Small intestine (tissue), 7 donors: ENCODE data around the gene SIPA1L3. TPM values are rescaled to one million over a fixed set of nuclear protein-coding genes. Genes with fewer than 3 reads are reported as not detected.

Experiments used
- DNase-seq, 2 donors: peaks; one replicate each; pipeline versions ENCODE4 v3.0.0 to v3.0.0-alpha.2; 2013
- FAIRE-seq: peaks from 2 replicates; lab custom pipeline; 2012; peaks lifted over from hg19 to GRCh38; lab: Jason Lieb, UNC
- H3K27ac ChIP-seq, 3 donors: one replicate each; pipeline ENCODE4 v1.5.1; 2013; ENCODE audit warnings: low read length in 2 of 3, mild to moderate bottlenecking in 2 of 3, control low read depth in 1 of 3, inconsistent platforms in 1 of 3, low read depth in 1 of 3, moderate library complexity in 1 of 3
- H3K27me3 ChIP-seq, 3 donors: one replicate each; pipeline ENCODE4 v1.6.1; 2013; ENCODE audit warnings: low read length in 3 of 3, inconsistent platforms in 1 of 3; ENCODE audit not compliant: control insufficient read depth in 3 of 3, insufficient read depth in 3 of 3
- H3K36me3 ChIP-seq, 3 donors: one replicate each; pipeline ENCODE4 v1.6.1; 2013; ENCODE audit warnings: low read length in 3 of 3, inconsistent platforms in 1 of 3, low read depth in 1 of 3, mild to moderate bottlenecking in 1 of 3, moderate library complexity in 1 of 3; ENCODE audit not compliant: control insufficient read depth in 3 of 3, insufficient read depth in 2 of 3
- H3K4me1 ChIP-seq, 3 donors: one replicate each; pipeline ENCODE4 v1.6.1; 2013; ENCODE audit warnings: low read length in 2 of 3, inconsistent platforms in 1 of 3, low read depth in 1 of 3, mild to moderate bottlenecking in 1 of 3, moderate library complexity in 1 of 3; ENCODE audit not compliant: control insufficient read depth in 3 of 3, insufficient read depth in 2 of 3
- H3K4me3 ChIP-seq, 3 donors: one replicate each; pipeline ENCODE4 v1.5.1; 2013; ENCODE audit warnings: low read length in 3 of 3, control low read depth in 1 of 3, inconsistent platforms in 1 of 3, low read depth in 1 of 3, mild to moderate bottlenecking in 1 of 3, moderate library complexity in 1 of 3
- H3K9me3 ChIP-seq, 2 donors: one replicate each; pipeline ENCODE4 v1.6.1; 2013; ENCODE audit warnings: low read depth in 1 of 2, low read length in 1 of 2; ENCODE audit not compliant: control insufficient read depth in 2 of 2, insufficient read depth in 1 of 2
- WGBS, 3 donors: extraction: QIAGEN DNeasy Blood & Tissue Kit; methylation state at CpG; one replicate each; pipeline ENCODE4 v1.1.7; 2013; 5-methylcytosine and 5-hydroxymethylcytosine counted together
- polyA plus RNA-seq, 4 donors: library from polyadenylated mRNA; stranded (reverse) in 3 of 4; unstranded in 1 of 4; fragments of 200-250 nt in 3 of 4; fragments of 120-200 nt in 1 of 4; gene quantifications; one replicate each; pipeline versions ENCODE4 v1.2.1 to v1.2.3, GENCODE V29; 2013
- donor health status: healthy with polysubstance abuse.
- donor health status: control.
- donor health status: control.
- donor health status: Bipolar disorder and iron deficiency.
- donor health status: healthy.

SIPA1L3 gene
- polyA plus RNA-seq, 4 donors, result 19.2 to 57.9 (median 34.1) TPM

- WGBS, 3 donors, result 84 to 97% (median 92%) methylated on average over 4 of the region's 4 CpGs
- no peaks in the 10 kb centered on the region for H3K4me1 ChIP-seq
- FAIRE-seq (no peak), DNase-seq (no peak)
- H3K4me3 ChIP-seq, result no peak overlapping the region
- H3K27ac ChIP-seq, result no peak overlapping the region
- no peaks in the 10 kb centered on the region for H3K9me3 ChIP-seq
- H3K27me3 ChIP-seq, result no peaks in the 10 kb centered on the region
- H3K36me3 ChIP-seq, result peaks cover 5 to 89% (median 12%) of the 10 kb centered on the region in 3 donors
Observed at GRCh38 chr19:38168637-38169036, 261.6 kb downstream of the SIPA1L3 start.

- peaks cover 5 to 87% (median 7%) of the 10 kb centered on the region in 3 donors for H3K36me3 ChIP-seq
- no peak overlapping the region for H3K4me3 ChIP-seq
- no peak for DNase-seq
- 89 to 97% (median 93%) methylated on average over 12 of the region's 12 CpGs for WGBS, 3 donors
- H3K27ac ChIP-seq, result no peak overlapping the region
- H3K27me3 ChIP-seq, result no peaks in the 10 kb centered on the region
- H3K9me3 ChIP-seq, result no peaks in the 10 kb centered on the region
- H3K4me1 ChIP-seq, result peaks cover 0 to 3% (median 0%) of the 10 kb centered on the region in 3 donors
- FAIRE-seq, result no peak
Observed at GRCh38 chr19:38170334-38170733, 263.3 kb downstream of the SIPA1L3 start.

- Histone ChIP-seq H3K27me3 (no peaks in the 10 kb centered on the region), H3K9me3 (no peaks in the 10 kb centered on the region), H3K4me1 (peaks cover 0 to 3% (median 0%) of the 10 kb centered on the region in 3 donors), H3K4me3 (no peak overlapping the region), H3K27ac (no peak overlapping the region), H3K36me3 (peaks cover 5 to 78% (median 5%) of the 10 kb centered on the region in 3 donors)
- FAIRE-seq (no peak), DNase-seq (no peak)
- WGBS, 3 donors, result 91 to 94% (median 92%) methylated on average over 8 of the region's 8 CpGs
Observed at GRCh38 chr19:38172001-38172400, 265.0 kb downstream of the SIPA1L3 start.

- 16 to 63% (median 42%) methylated on average over 21 to 22 of the region's 22 CpGs for WGBS, 3 donors
Observed at GRCh38 chr19:38173291-38174041, 266.5 kb downstream of the SIPA1L3 start.

GRCh38 chr19:38175422-38175821 lies 268.4 kb downstream of the SIPA1L3 start:
- Histone ChIP-seq H3K27me3 (no peaks in the 10 kb centered on the region), H3K4me3 (no peak overlapping the region), H3K9me3 (peaks cover 0 to 10% of the 10 kb centered on the region in 2 donors), H3K4me1 (peaks cover 0 to 3% (median 0%) of the 10 kb centered on the region in 3 donors), H3K27ac (no peak overlapping the region), H3K36me3 (peaks cover 0 to 70% (median 2%) of the 10 kb centered on the region in 3 donors)
- DNase-seq, result no peak
- FAIRE-seq, result no peak
- 86 to 90% (median 88%) methylated on average over 6 of the region's 6 CpGs for WGBS, 3 donors

More at GRCh38 chr19:38173291-38174041, 266.5 kb downstream of the SIPA1L3 start:
- Histone ChIP-seq H3K27ac (peak overlapping the region; percentile 74 to 85 (median 78)), H3K27me3 (no peaks in the 10 kb centered on the region), H3K4me1 (peaks cover 0 to 3% (median 0%) of the 10 kb centered on the region in 3 donors), H3K9me3 (no peaks in the 10 kb centered on the region), H3K36me3 (peaks cover 5 to 78% (median 5%) of the 10 kb centered on the region in 3 donors), H3K4me3 (peak overlapping the region in 1 of 3 donors; percentile 8)
- FAIRE-seq (no peak), DNase-seq (peak; percentile 75 to 92)

- WGBS, 3 donors, result 96 to 98% (median 96%) methylated on average over 3 of the region's 3 CpGs
- no peak for FAIRE-seq
Observed at GRCh38 chr19:38180071-38180470, 273.1 kb downstream of the SIPA1L3 start.

GRCh38 chr19:38182536-38183210 lies 275.7 kb downstream of the SIPA1L3 start:
- H3K4me3 ChIP-seq, result no peak overlapping the region
- H3K27me3 ChIP-seq, result no peaks in the 10 kb centered on the region
- no peak for DNase-seq
- H3K36me3 ChIP-seq, result peaks cover 5 to 67% (median 7%) of the 10 kb centered on the region in 3 donors
- FAIRE-seq, result no peak
- no peak overlapping the region for H3K27ac ChIP-seq
- WGBS, 3 donors, result 89 to 97% (median 94%) methylated on average over 21 of the region's 21 CpGs
- H3K4me1 ChIP-seq, result no peaks in the 10 kb centered on the region
- peaks cover 0 to 13% of the 10 kb centered on the region in 2 donors for H3K9me3 ChIP-seq

More at GRCh38 chr19:38180071-38180470, 273.1 kb downstream of the SIPA1L3 start:
- no peak for DNase-seq
- Histone ChIP-seq H3K4me3 (no peak overlapping the region), H3K27ac (no peak overlapping the region), H3K27me3 (no peaks in the 10 kb centered on the region), H3K9me3 (peaks cover 0 to 13% of the 10 kb centered on the region in 2 donors), H3K36me3 (peaks cover 5 to 71% (median 7%) of the 10 kb centered on the region in 3 donors), H3K4me1 (no peaks in the 10 kb centered on the region)

GRCh38 chr19:38183251-38183897 lies 276.4 kb downstream of the SIPA1L3 start:
- 61 to 92% (median 85%) methylated on average over 30 of the region's 30 CpGs for WGBS, 3 donors
- H3K36me3 ChIP-seq, result peaks cover 5 to 64% (median 7%) of the 10 kb centered on the region in 3 donors
- FAIRE-seq, result no peak
- peak overlapping the region in 1 of 3 donors; percentile 11 for H3K4me3 ChIP-seq
- no peak overlapping the region for H3K27ac ChIP-seq
- DNase-seq, result no peak
- H3K27me3 ChIP-seq, result no peaks in the 10 kb centered on the region
- no peaks in the 10 kb centered on the region for H3K4me1 ChIP-seq
- peaks cover 0 to 13% of the 10 kb centered on the region in 2 donors for H3K9me3 ChIP-seq
